HG03354 (cell line): ENCODE data around the gene GPR78.

Experiments used
- ATAC-seq: cut with Tn5 transposase; IDR thresholded peaks from one replicate; pipeline ENCODE4 v1.9.1; 2021; ENCODE audit warnings: mild to moderate bottlenecking; ENCODE audit not compliant: unreplicated experiment, poor library complexity, severe bottlenecking

Gene GPR78, protein sequence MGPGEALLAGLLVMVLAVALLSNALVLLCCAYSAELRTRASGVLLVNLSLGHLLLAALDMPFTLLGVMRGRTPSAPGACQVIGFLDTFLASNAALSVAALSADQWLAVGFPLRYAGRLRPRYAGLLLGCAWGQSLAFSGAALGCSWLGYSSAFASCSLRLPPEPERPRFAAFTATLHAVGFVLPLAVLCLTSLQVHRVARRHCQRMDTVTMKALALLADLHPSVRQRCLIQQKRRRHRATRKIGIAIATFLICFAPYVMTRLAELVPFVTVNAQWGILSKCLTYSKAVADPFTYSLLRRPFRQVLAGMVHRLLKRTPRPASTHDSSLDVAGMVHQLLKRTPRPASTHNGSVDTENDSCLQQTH

GRCh38 chr4:8580321-8581093, at the start of gene GPR78:
TSS of gene GPR78 (plus strand) at chr4:8580392. CDS start at chr4:8580983, 591 bp downstream.
- ATAC-seq, result peak; percentile 62

GRCh38 chr4:8532245-8532781, 47.9 kb upstream of the GPR78 start:
- no peak for ATAC-seq

DNA sequence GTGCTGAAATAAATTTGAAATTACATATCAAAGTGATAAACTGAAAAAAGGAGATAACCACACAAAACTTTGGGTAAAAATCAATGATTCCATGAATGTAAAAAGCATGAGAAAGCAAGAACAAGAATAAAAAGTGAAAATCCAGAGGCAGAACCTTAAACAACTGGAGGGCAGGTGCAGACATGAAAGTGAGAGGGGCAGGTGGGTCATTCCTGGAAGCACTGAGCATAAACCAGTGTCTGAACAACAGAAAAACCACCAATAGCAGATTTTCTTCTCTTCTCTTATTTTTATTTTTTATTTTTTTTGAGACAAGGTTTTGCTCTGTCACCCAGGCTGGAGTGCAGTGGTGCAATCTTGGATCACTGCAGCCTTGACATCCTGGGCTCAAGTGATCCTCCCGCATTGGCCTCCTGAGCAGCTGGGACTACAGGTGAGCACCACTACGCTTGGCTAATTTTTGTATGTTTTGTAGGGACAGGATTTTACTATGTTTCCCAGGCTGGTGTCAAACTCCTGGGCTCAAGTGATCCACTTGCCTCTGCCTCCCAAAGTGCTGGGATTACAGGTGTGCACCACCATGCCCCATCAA, 46.8 kb upstream of the GPR78 start:
- ATAC-seq, result peak; percentile 70

- peak; percentile 84 for ATAC-seq
Measured at GRCh38 chr4:8534129-8534528, 46.1 kb upstream of the GPR78 start.

DNA sequence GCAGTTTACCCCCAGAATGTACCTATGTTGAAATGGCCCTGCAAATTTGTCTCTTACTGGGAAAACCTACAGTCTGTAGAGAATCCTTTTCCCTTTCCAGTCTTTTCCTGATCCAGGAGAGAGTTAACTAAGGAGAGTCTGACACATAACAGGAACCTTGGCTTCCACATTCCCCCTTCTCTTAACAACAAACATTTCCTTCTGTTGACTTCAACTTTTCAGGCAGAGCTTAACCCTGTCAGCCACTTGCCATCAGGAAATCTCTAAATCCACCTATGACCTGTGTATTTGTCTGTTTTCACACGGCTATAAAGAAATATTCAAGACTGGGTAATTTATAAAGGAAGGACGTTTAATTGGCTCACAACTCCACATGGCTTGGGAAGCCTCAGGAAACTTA, 45.6 kb upstream of the GPR78 start:
- no peak for ATAC-seq

DNA sequence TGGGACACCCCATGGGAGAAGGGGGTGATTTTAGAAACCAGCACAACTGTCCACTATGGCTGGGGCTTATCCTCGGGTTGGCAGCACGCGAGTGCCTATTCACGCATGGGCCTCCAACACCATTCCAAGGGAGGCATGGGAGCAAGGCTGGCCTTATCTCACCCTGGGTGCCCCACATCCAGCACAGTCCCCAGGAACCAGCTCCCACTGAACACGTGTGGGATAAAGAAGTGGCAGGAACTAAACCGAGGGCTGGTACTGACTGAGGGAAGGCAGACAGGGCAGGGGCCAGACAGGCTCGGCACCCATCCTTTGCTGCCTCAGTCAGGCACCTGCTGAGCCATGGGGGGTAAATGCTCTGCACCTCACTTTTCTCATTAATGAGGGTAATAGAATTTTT, 43.7 kb upstream of the GPR78 start:
- no peak for ATAC-seq

GRCh38 chr4:8537041-8537461, 43.1 kb upstream of the GPR78 start:
- ATAC-seq, result no peak

DNA sequence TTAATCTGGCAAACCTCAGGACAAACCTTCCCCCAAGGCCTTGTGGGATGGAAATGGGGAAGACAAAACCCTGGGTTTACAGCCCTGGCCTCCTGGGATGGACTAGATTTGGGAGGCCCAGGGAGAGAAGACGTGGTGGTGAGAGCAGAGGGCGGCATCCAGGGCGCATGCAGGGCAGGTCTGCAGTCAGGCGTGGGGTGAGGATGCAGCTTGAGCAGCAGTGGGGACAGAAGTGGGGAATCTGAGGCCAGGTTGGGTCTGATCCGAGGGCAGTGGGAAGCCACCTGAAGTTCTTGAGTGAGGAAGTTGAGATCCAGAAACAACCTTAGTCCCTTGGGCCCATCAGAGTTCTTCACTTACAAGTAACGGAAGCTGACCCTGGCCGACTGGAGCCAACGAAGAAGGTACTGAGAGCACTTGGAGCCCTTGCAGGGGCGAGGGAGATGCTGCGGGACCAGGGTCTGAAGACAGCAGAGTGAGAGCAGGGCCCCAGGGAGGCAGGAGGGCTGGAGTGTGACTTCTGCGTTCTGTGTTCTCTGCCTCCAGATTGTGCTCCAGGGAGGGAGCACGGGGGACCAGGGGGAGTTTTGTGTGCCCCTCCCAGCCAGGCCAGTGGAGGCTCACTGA, 42.0 kb upstream of the GPR78 start:
- ATAC-seq, result no peak

- ATAC-seq, result no peak
Measured at GRCh38 chr4:8538703-8539567, 41.3 kb upstream of the GPR78 start.

GRCh38 chr4:8539661-8540060, 40.5 kb upstream of the GPR78 start:
- ATAC-seq, result no peak

DNA sequence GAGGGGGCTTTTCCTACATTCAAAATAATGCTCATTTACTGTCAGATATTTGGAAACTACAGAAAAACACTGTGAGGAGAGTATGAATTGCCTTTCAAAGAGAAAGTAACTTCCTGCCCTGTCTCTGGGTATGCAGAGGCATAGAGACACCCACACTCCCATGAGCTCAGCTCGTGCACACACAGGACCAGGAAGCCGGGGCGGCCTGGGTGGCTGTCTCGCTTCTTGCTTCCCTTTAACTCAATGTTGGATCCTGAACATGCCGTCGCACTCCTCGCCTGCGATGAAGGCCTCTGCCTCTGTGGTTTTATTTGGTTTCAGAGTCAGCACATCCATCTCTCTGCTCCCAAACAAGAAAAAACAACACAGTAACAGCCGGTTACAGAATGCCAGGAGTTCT, 40.1 kb upstream of the GPR78 start:
- ATAC-seq, result no peak

DNA sequence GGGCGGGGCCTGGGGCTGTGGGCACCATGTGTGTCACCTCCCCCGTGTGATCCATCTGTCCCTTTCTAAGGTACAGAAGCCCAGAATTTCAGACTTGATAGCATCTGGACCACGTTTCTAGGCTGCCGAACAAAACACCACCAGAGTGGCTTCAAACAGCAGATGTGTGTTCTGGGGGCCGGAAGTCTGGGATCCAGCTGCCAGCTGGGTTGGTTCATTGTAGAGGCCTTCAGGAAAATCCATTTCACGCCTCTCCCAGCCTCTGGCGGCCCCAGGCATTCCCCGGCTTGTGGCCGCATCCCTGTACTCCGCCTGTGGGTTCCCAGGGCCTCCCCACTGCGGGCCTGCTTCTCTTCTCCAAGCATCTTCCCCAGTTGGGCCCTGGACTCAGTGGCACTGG, 39.6 kb upstream of the GPR78 start:
- no peak for ATAC-seq

- ATAC-seq, result no peak
Measured at GRCh38 chr4:8540991-8541390, 39.2 kb upstream of the GPR78 start.

DNA sequence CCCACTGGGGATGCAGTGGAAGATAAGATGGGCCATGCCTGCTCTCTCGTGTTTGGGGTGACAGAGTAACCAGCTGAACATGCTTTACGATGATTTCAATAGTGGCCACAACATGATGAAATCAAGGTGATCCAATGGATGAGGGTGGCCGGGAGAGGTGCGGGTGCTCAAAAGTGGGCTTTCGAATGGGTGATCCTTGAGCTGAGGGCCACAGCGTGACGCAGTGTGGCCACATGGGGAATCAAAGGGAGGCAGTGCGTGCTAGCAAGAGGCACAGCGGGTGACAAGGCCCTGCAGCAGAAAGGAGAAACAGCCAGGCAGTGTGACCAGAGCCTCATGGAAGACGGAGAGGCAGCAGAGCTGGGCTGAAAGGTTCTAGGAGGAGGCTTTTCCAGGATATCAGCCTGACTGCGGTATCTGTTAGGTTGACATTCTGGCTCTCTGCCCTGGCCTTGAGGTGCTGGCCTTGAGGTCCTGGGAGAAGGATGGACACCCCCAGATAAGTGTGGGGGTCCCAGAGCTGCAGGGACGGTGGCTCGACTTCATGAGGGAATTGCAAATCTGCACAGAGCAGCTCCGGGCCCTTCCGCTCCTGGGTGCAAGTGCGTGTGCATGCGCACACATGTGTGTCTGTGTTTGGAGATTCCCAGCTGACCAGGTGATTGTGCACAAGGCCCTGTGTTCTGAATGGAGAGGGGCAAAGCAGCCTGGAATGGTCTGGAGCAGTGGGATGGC, 38.0 kb upstream of the GPR78 start:
- ATAC-seq, result no peak

GRCh38 chr4:8542776-8543525, 37.2 kb upstream of the GPR78 start:
- no peak for ATAC-seq

GRCh38 chr4:8543623-8544022, 36.6 kb upstream of the GPR78 start:
- ATAC-seq, result no peak

DNA sequence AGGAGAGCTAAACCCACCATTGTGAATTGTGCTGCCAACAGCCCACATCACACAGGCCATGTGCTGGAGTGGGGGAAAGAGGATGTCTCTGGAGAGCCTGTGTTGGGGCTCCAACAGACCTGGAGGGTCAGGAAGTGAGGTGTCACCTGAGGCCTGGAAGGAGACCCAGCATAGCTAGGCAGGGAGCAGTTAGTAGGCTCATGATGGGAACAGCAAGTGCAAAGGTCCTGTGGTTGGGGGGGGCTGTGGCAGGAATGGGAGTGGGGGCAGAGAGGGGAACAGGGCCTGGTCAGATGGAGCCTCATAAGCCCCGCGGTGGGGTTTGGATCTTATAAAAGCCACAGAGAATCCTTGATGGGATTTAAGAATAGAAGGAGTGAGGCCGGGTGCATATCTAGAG, 35.9 kb upstream of the GPR78 start:
- ATAC-seq, result no peak
